Muscle of leg (tissue), 11 donors: ENCODE data around the gene OXT. TPM values are rescaled to one million over a fixed set of nuclear protein-coding genes. Genes with fewer than 3 reads are reported as not detected.
A peak's percentile ranks its signal among the peaks of the same experiment; 100 is the strongest.
"Not testable (repeated sequence)": the region's sequence is repeated elsewhere in the genome, so short reads cannot be mapped to it uniquely, and the experiment has no call there.

Experiments
- DNase-seq: peaks from one replicate; pipeline ENCODE4 v3.0.0; 2013
- H3K27ac ChIP-seq: one replicate; pipeline ENCODE4 v1.5.1; 2013; ENCODE audit warnings: mild to moderate bottlenecking, low read length, control low read depth
- H3K27me3 ChIP-seq: one replicate; pipeline ENCODE4 v1.6.1; 2013; ENCODE audit warnings: low read length; ENCODE audit not compliant: control insufficient read depth, insufficient read depth
- H3K36me3 ChIP-seq: one replicate; pipeline ENCODE4 v1.6.1; 2013; ENCODE audit warnings: low read length; ENCODE audit not compliant: control insufficient read depth, insufficient read depth
- H3K4me1 ChIP-seq: one replicate; pipeline ENCODE4 v1.6.1; 2013; ENCODE audit warnings: low read length; ENCODE audit not compliant: control insufficient read depth, insufficient read depth
- H3K4me3 ChIP-seq: one replicate; pipeline ENCODE4 v1.5.1; 2013; ENCODE audit warnings: low read length, control low read depth
- H3K9me3 ChIP-seq: replicated peaks from 2 replicates; pipeline ENCODE4 v1.6.1; 2013; ENCODE audit warnings: low read depth, low read length; ENCODE audit not compliant: control insufficient read depth
- WGBS: methylation state at CpG from one replicate; pipeline ENCODE4 v1.1.5; 2013; ENCODE audit warnings: missing lambda C conversion rate; ENCODE audit not compliant: insufficient coverage; 5-methylcytosine and 5-hydroxymethylcytosine counted together
- polyA plus RNA-seq, 8 donors: library from polyadenylated mRNA; unstranded; fragments of 120-200 nt; gene quantifications; one replicate each; pipeline versions ENCODE4 v1.2.1 to v1.2.3, GENCODE V29; 2013; ENCODE audit warnings: inconsistent platforms in 1 of 8, low replicate concordance in 1 of 8; ENCODE audit not compliant: insufficient read length in 8 of 8, insufficient read depth in 1 of 8
- total RNA-seq: library from RNA; stranded (reverse); fragments of 120-200 nt; gene quantifications from one replicate; pipeline ENCODE4 v1.2.4, GENCODE V29; 2013

Gene OXT
- total and polyA plus RNA-seq, 9 donors, result 0.27 to 0.92 (median 0.64) TPM; not detected in 1

GRCh38 chr20:3047486-3048419, 23.7 kb upstream of the OXT start:
- no peak overlapping the region for H3K4me3 ChIP-seq

GRCh38 chr20:3051385-3052019, 19.9 kb upstream of the OXT start:
- peaks cover 15% of the 10 kb centered on the region for H3K4me1 ChIP-seq
- DNase-seq, result no peak
- H3K27me3 ChIP-seq, result no peaks in the 10 kb centered on the region
- no peak overlapping the region for H3K27ac ChIP-seq
- H3K36me3 ChIP-seq, result peaks cover 31% of the 10 kb centered on the region
- no peak overlapping the region for H3K4me3 ChIP-seq
- 55% methylated on average over 3 of the region's 7 CpGs for WGBS
- no peaks in the 10 kb centered on the region for H3K9me3 ChIP-seq

More at GRCh38 chr20:3047486-3048419, 23.7 kb upstream of the OXT start:
- H3K27ac ChIP-seq, result no peak overlapping the region
- H3K4me1 ChIP-seq, result peaks cover 30% of the 10 kb centered on the region
- WGBS, result 82% methylated on average over 8 of the region's 14 CpGs
- H3K27me3 ChIP-seq, result no peaks in the 10 kb centered on the region
- peaks cover 31% of the 10 kb centered on the region for H3K36me3 ChIP-seq
- no peak for DNase-seq
- no peaks in the 10 kb centered on the region for H3K9me3 ChIP-seq

GRCh38 chr20:3059489-3059888, 11.9 kb upstream of the OXT start:
- WGBS, result 92% methylated on average over 3 of the region's 3 CpGs
- no peak overlapping the region for H3K27ac ChIP-seq
- no peaks in the 10 kb centered on the region for H3K4me1 ChIP-seq
- H3K27me3 ChIP-seq, result no peaks in the 10 kb centered on the region
- no peaks in the 10 kb centered on the region for H3K9me3 ChIP-seq
- no peak for DNase-seq
- H3K36me3 ChIP-seq, result no peaks in the 10 kb centered on the region
- no peak overlapping the region for H3K4me3 ChIP-seq

DNA sequence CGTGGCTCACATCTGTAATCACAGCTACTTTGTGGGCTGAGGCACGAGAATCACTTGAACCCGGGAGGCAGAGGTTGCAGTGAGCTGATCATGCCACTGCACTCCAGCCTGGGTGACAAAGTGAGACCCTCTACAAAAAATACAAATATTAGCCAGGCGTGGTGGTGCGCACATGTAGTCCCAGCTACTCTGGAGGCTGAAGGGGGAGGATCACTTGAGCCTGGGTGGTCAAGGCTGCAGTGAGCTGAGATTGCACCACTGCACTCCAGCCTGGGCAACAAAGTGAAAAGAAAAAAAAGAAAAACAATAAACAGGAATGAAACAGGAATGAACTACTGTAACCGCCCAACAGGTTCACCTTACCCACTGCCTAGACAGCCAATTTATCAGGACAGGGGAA, 7.3 kb upstream of the OXT start:
- H3K27me3 ChIP-seq, H3K4me3 ChIP-seq, H3K9me3 ChIP-seq, H3K36me3 ChIP-seq, H3K27ac ChIP-seq, DNase-seq, H3K4me1 ChIP-seq: not testable (repeated sequence)
- 71% methylated on average over 3 of the region's 6 CpGs for WGBS

GRCh38 chr20:3067139-3068014, 4.0 kb upstream of the OXT start:
- Histone ChIP-seq H3K36me3 (no peaks in the 10 kb centered on the region), H3K9me3 (no peaks in the 10 kb centered on the region), H3K27me3 (peaks cover 19% of the 10 kb centered on the region), H3K27ac (no peak overlapping the region), H3K4me1 (peaks cover 8% of the 10 kb centered on the region), H3K4me3 (no peak overlapping the region)
- 78% methylated on average over 14 of the region's 23 CpGs for whole genome bisulfite sequencing
- no peak for DNase-seq

GRCh38 chr20:3068075-3068474, 3.3 kb upstream of the OXT start:
- peaks cover 26% of the 10 kb centered on the region for H3K27me3 ChIP-seq
- 66% methylated on average over 7 of the region's 8 CpGs for WGBS

DNA sequence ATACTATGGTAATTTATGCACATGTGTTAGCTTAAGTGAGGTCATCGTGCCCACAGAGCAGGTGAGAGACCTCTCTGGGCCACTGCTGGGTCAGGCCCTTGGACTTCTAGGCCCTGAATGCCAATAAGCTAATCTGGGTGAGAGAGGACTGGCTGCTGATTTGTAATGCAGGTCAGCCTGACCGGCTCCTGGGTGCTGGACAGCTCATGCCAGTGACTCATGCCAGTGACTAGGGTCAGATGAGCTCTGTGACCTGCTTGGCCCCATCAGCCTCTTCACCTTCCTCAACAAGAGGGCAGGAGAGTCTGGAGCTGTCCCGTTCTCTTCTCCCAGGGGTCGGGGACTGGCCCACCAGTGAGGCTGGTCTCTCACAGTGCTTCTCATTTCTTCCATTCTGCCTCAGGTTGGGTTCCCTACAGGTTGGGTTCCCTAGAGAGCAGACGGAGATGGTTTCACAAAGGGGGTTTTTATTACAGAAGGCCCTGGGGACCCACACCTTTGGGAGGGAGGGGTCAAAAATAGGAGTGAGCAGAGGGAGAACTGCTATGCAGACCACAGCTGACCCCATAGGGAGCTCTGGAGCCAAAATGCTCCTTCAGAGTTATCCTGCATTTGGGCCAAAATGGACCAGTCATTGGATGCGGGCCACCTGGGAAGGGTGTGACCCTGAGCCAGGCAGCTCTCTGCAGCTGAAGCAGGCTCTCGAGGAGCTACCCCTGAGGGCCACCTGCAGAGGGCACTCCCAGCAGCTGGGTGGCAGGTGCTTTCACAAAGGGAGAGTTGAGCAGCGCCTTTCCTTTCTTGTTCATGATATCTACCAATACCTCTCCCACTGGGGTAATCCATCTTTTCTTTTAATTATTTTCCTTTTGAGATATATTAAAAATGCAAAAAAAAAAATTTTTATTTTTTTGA, 2.2 kb upstream of the OXT start:
- no peak for DNase-seq
- Histone ChIP-seq H3K36me3 (no peaks in the 10 kb centered on the region), H3K4me1 (peaks cover 10% of the 10 kb centered on the region), H3K27ac (no peak overlapping the region), H3K4me3 (no peak overlapping the region), H3K27me3 (peaks cover 29% of the 10 kb centered on the region), H3K9me3 (no peaks in the 10 kb centered on the region)
- WGBS, result 77% methylated on average over 4 of the region's 8 CpGs

More at GRCh38 chr20:3068075-3068474, 3.3 kb upstream of the OXT start:
- Histone ChIP-seq H3K36me3 (no peaks in the 10 kb centered on the region), H3K4me3 (no peak overlapping the region), H3K27ac (no peak overlapping the region), H3K9me3 (no peaks in the 10 kb centered on the region), H3K4me1 (peaks cover 10% of the 10 kb centered on the region)
- DNase-seq, result no peak

GRCh38 chr20:3070725-3071124, 695 bp upstream of the OXT start:
- Histone ChIP-seq H3K36me3 (no peaks in the 10 kb centered on the region), H3K4me1 (peaks cover 10% of the 10 kb centered on the region), H3K9me3 (no peaks in the 10 kb centered on the region), H3K27ac (no peak overlapping the region), H3K27me3 (peaks cover 35% of the 10 kb centered on the region), H3K4me3 (no peak overlapping the region)
- DNase-seq, result no peak
- 80% methylated on average over 1 of the region's 4 CpGs for WGBS

DNA sequence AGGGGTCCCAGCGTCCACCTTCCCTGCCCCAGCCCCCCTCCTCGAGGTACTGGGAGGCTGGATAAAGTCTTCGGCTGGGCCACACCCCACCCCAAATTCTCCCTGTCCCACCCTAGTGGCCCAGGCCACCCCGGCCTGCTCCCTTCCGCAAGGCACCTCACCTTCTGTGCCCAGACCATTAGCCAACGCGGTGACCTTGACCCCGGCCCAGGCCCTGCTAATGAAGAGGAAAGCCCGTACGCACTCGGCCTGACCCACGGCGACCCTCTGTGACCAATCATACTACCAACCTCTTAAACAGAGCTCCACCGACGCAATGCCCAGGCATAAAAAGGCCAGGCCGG, 182 bp upstream of the OXT start:
- Histone ChIP-seq H3K9me3 (no peaks in the 10 kb centered on the region), H3K27me3 (peaks cover 40% of the 10 kb centered on the region), H3K36me3 (no peaks in the 10 kb centered on the region), H3K4me3 (peak overlapping the region; percentile 45), H3K4me1 (peaks cover 10% of the 10 kb centered on the region), H3K27ac (no peak overlapping the region)
- WGBS, result 43% methylated on average over 16 of the region's 16 CpGs
- DNase-seq, result no peak
